KG1 (cell line): Measurements from ENCODE around the gene MOXD1.

ENCODE experiments used
- DNase-seq: peaks from one replicate; lab custom pipeline; 2025; lab: John Stamatoyannopoulos, UW

Gene MOXD1

GRCh38 chr6:132400883-132401617 is at the start of gene MOXD1:
Gene MOXD1, minus strand, starts transcription at chr6:132401475. Its CDS starts 49 bp downstream, at chr6:132401426.
- DNase-seq, result no peak

- DNase-seq, result no peak
Measured at GRCh38 chr6:132446855-132447241, 45.6 kb upstream of the MOXD1 start.

- DNase-seq, result no peak
Measured at GRCh38 chr6:132446141-132446854, 45.0 kb upstream of the MOXD1 start.

GRCh38 chr6:132445201-132445951 is 44.1 kb upstream of the MOXD1 start:
- DNase-seq, result no peak

GRCh38 chr6:132443206-132443605 is 41.9 kb upstream of the MOXD1 start:
- no peak for DNase-seq

- no peak for DNase-seq
Measured at GRCh38 chr6:132430110-132430509, 28.8 kb upstream of the MOXD1 start.

GRCh38 chr6:132425176-132425575 is 23.9 kb upstream of the MOXD1 start:
- no peak for DNase-seq

GRCh38 chr6:132423839-132424238 is 22.6 kb upstream of the MOXD1 start:
- no peak for DNase-seq

GRCh38 chr6:132418235-132418965 is 17.1 kb upstream of the MOXD1 start:
- no peak for DNase-seq

- no peak for DNase-seq
Measured at GRCh38 chr6:132414761-132415160, 13.5 kb upstream of the MOXD1 start.

GRCh38 chr6:132414322-132414721 is 13.0 kb upstream of the MOXD1 start:
- DNase-seq, result no peak

GRCh38 chr6:132413499-132413802 is 12.2 kb upstream of the MOXD1 start:
- no peak for DNase-seq

- no peak for DNase-seq
Measured at GRCh38 chr6:132412656-132413498, 11.6 kb upstream of the MOXD1 start.

- DNase-seq, result no peak
Measured at GRCh38 chr6:132411296-132411695, 10.0 kb upstream of the MOXD1 start.

GRCh38 chr6:132410830-132411229 is 9.6 kb upstream of the MOXD1 start:
- DNase-seq, result no peak

- no peak for DNase-seq
Measured at GRCh38 chr6:132405143-132405915, 4.1 kb upstream of the MOXD1 start.

- DNase-seq, result no peak
Measured at GRCh38 chr6:132404736-132405135, 3.5 kb upstream of the MOXD1 start.

GRCh38 chr6:132404330-132404729 is 3.1 kb upstream of the MOXD1 start:
- no peak for DNase-seq

- DNase-seq, result no peak
Measured at GRCh38 chr6:132401618-132402285, 477 bp upstream of the MOXD1 start.

GRCh38 chr6:132400555-132400882 is 756 bp downstream of the MOXD1 start:
- DNase-seq, result no peak
